CD4-positive, alpha-beta T cell treated with Interleukin-6 at 100 ng/mL for 8 hours (primary cell): ENCODE data around the gene ZNRF4.
"Not testable (repeated sequence)": the region's sequence is repeated elsewhere in the genome, so short reads cannot be mapped to it uniquely, and the experiment has no call there.

Source experiments
- DNase-seq: peaks from one replicate; pipeline ENCODE4 v3.0.0-alpha.2; 2020; ENCODE audit warnings: mixed read lengths, low spot score

The ZNRF4 gene

GRCh38 chr19:5477451-5478215 lies 22.4 kb downstream of the ZNRF4 start:
- DNase-seq: no peak

GRCh38 chr19:5478241-5478924 lies 23.2 kb downstream of the ZNRF4 start:
- no peak for DNase-seq

- DNase-seq: no peak
Observed at GRCh38 chr19:5478925-5479588, 23.8 kb downstream of the ZNRF4 start.

- no peak for DNase-seq
Observed at GRCh38 chr19:5479958-5480357, 24.7 kb downstream of the ZNRF4 start.

- DNase-seq: no peak
Observed at GRCh38 chr19:5480427-5480836, 25.2 kb downstream of the ZNRF4 start.

GRCh38 chr19:5481957-5482356 lies 26.7 kb downstream of the ZNRF4 start:
- no peak for DNase-seq

GRCh38 chr19:5484398-5485285 lies 29.4 kb downstream of the ZNRF4 start:
- DNase-seq: no peak

- no peak for DNase-seq
Observed at GRCh38 chr19:5485286-5485636, 30.0 kb downstream of the ZNRF4 start.

- DNase-seq: not testable (repeated sequence)
Observed at GRCh38 chr19:5485658-5486057, 30.4 kb downstream of the ZNRF4 start.

GRCh38 chr19:5487222-5487621 lies 32.0 kb downstream of the ZNRF4 start:
- no peak for DNase-seq

GRCh38 chr19:5489551-5489950 lies 34.3 kb downstream of the ZNRF4 start:
- no peak for DNase-seq

- no peak for DNase-seq
Observed at GRCh38 chr19:5491565-5491964, 36.3 kb downstream of the ZNRF4 start.

GRCh38 chr19:5492281-5492634 lies 37.0 kb downstream of the ZNRF4 start:
- DNase-seq: no peak

- no peak for DNase-seq
Observed at GRCh38 chr19:5492635-5493409, 37.6 kb downstream of the ZNRF4 start.

GRCh38 chr19:5494773-5495172 lies 39.6 kb downstream of the ZNRF4 start:
- DNase-seq: no peak

- DNase-seq: no peak
Observed at GRCh38 chr19:5495792-5496191, 40.6 kb downstream of the ZNRF4 start.

GRCh38 chr19:5497297-5497696 lies 42.1 kb downstream of the ZNRF4 start:
- no peak for DNase-seq

GRCh38 chr19:5498830-5499550 lies 43.8 kb downstream of the ZNRF4 start:
- no peak for DNase-seq

GRCh38 chr19:5501907-5502306 lies 46.7 kb downstream of the ZNRF4 start:
- DNase-seq: no peak

- DNase-seq: no peak
Observed at GRCh38 chr19:5503598-5503997, 48.4 kb downstream of the ZNRF4 start.

- DNase-seq: no peak
Observed at GRCh38 chr19:5504114-5504513, 48.9 kb downstream of the ZNRF4 start.
